Head of caudate nucleus (tissue), 42 donors: Measurements from ENCODE around the gene CDR2.

Experiments
- DNase-seq, 42 donors: peaks; one replicate each; pipeline versions ENCODE4 v3.0.0 to v3.0.0-alpha.2; 2020 to 2021; ENCODE audit warnings: mixed read lengths in 7 of 42
- intact Hi-C: fragments of 100-400 bp; cut with DNase I; formaldehyde crosslinking; loops from one replicate; pipeline ENCODE4 v1.15.0; 2022

Gene CDR2

DNA sequence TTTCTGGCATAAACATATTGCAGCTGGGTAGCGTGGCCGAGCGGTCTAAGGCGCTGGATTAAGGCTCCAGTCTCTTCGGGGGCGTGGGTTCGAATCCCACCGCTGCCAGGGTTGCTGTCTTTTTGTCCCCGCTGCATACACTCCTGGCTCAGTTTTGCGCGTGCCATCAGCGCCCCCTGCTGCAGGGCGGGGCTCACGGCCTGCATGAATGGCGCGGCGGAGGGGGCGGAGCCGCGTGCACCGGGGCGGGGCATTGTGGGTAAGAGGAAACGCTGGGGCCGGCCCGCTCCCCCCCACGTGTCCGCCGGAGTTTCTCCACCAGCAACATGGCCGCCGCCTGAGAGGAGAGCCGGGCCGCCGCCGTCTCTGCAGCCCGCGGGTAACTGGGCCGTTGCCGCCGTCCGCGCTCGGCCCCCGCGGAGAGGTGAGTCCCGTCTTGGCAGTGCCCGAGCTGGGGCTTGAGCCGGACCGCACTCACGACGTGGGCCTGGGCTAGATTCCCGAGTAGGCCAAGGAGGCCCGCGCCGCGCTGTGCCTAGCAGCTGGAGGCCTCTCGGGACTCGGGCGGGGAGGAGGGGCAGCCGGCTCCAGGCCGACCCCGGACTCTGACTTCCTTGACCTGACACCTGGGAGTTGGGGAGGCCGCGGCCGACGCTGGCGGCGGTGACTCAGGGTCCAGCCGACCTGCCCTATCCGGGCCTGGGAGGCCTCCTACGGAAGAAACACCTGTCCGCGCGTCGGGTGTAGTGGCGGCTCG, 77.1 kb downstream of the CDR2 start, which contains the start of gene POLR3E:
POLR3E (plus strand) TSS at position 296 of the 757 bp plus-strand sequence. CDS start 5,560 bp downstream, outside the sequence.
- intact Hi-C loops, result loop anchor here (2.0 to 5.0 kb wide), 3 partner anchors 78 to 340 kb away; partner anchors contain the start of gene CDR2
- peak; percentile 97 to 100 (median 99) for DNase-seq

DNA sequence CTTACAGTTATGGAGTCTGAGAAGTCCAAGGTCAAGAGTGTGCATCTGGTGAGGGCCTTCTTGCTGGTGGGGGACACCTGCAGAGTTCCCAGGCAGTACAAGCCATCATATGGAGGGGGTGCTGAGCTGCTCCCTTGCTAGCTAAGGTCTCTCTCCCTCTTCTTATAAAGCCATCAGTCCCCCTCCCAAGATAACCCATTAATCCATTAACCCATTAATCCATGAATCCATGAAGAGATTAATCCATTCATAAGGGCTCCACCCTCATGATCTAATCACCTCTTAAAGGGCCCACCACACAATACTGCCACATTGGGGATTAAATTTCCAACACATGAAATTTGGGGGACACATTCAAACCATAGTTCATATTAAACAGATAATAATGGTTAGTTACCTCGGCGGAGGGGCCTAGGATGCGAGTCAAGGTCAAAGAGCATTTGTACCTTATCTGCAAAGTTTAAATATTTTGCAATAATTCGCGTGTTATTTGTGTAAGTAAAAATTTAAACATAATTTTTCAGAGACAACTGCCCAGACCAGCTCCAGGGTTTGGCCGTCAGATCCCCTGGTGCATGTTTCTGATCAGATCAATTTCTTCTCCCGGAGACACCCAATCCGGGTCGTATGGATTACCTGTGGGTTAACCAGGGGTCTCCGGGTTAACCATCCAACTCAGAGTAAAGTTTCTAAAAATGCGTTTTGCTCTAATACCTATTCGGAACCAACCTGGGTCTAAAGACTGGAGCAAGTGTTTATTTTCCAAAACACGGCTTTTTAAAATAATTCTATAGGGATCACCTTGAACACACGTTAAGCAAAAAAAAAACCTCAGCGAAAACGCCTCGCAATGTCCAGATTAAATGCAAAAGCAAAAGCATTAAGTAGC, 78.0 kb downstream of the CDR2 start:
- peak in 8 of 42 donors; percentile 7 to 49 (median 16) for DNase-seq
- intact Hi-C loops, result loop anchor here (2.0 to 5.0 kb wide), 3 partner anchors 78 to 339 kb away; partner anchors contain the start of gene CDR2
